Measurements from ENCODE around the gene PCLAF.

DNA sequence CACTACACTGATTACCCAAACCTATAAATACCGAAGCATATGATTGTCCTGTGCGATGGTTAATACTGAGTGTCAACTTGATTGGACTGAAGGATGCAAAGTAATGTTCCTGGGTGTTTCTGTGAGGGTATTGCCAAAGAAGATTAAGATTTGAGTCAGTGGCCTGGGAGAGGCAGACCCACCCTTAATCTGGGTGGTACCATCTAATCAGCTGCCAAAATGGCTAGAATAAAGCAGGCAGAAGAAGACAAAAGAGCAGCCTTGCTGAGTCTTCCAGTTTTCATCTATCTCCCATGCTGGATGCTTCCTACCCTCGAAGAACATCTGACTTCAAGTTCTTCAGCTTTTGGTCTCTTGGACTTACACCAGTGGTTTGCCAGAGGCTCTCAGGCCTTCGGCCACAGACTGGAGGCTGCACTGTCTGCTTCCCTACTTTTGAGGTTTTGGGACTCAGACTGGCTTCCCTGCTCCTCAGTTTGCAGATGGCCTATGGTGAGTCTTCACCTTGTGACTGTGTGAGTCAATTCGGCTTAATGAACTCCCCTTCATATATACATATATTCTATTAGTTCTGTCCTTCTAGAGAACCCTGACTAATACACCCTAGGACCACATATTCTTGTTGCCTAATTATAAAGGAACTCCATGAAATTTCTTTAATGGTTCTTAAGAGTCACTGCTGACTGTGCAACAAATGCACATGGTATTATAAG is 56.9 kb downstream of the PCLAF start:
- TF ChIP-seq CTCF (IDR thresholded peaks at IDR 0.05; ENCODE audit: control extremely low read depth in 1 of 3, insufficient read depth in 1 of 3, low read depth in 1 of 3, low read length in 3 of 3), result no peak
- TF ChIP-seq CBX5 (IDR thresholded peaks at IDR 0.05; ENCODE audit: low read depth, low read length), result no peak
- TF ChIP-seq EP300 (IDR thresholded peaks at IDR 0.05; ENCODE audit: borderline replicate concordance in 1 of 2, low read depth in 2 of 2, low read length in 2 of 2), result no peak
- no peak for TF ChIP-seq EZH2 (IDR thresholded peaks at IDR 0.05; ENCODE audit: low read depth, low read length, severe bottlenecking)
- TF ChIP-seq SIX5 (IDR thresholded peaks at IDR 0.05; ENCODE audit: low read depth, low read length), result no peak
- no peak for TF ChIP-seq POLR2A (IDR thresholded peaks at IDR 0.05; ENCODE audit: control extremely low read depth in 1 of 2, low read depth in 2 of 2, low read length in 2 of 2)
- no peak for TF ChIP-seq NRF1 (IDR thresholded peaks at IDR 0.05; ENCODE audit: low read depth, low read length)
- TF ChIP-seq RFX5 (IDR thresholded peaks at IDR 0.05; ENCODE audit: borderline replicate concordance, low read depth, low read length), result no peak

Data from H1 (cell line).